Measurements from ENCODE around the gene CDH4. TPM values are rescaled to one million over a fixed set of nuclear protein-coding genes. Genes with fewer than 3 reads are reported as not detected.

Gene CDH4
- total RNA-seq, 1 experiment from 2014 or later, result 25.0 TPM

DNA sequence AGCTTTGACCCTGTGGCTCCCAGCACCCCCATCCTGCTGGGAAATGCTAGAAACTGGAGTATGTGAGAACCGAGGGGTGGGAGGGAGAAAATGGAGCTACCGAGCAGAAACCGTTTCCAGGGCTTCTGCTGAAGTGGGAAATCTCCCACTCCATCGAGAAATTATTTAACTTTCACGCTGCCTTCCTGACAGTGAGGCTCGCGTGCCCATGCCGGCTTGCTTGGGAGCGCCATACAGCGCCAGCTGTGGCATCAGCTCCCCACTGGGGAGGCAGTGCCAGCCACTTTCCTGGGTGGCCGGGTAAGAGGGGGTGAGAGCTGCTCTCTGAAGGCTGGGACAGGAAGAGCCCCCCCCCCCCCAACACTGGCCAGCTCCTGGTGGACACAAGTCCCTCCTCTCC, 544.7 kb downstream of the CDH4 start:
- ChIA-PET POLR2A (no interaction called here), CTCF (interaction anchor here (1.4 kb wide), 1 partner anchor 54 kb away, joined by 4 read pairs; no protein-coding TSS in a partner anchor)
- H3K4me3 Mint-ChIP-seq (ENCODE audit: unreplicated experiment), result no peak overlapping the region
- H3K36me3 Mint-ChIP-seq (ENCODE audit: insufficient read depth, unreplicated experiment), result no peaks in the 10 kb centered on the region
- peaks cover 7% of the 10 kb centered on the region for H3K9me3 Mint-ChIP-seq (ENCODE audit: unreplicated experiment)
- intact Hi-C loops (cut with micrococcal nuclease), result no loop called here
- BruUV-seq (replicated peaks), result no TSS peak
- H3K4me1 Mint-ChIP-seq (ENCODE audit: insufficient read depth, unreplicated experiment), result no peaks in the 10 kb centered on the region
- TF ChIP-seq, protein P1, sequence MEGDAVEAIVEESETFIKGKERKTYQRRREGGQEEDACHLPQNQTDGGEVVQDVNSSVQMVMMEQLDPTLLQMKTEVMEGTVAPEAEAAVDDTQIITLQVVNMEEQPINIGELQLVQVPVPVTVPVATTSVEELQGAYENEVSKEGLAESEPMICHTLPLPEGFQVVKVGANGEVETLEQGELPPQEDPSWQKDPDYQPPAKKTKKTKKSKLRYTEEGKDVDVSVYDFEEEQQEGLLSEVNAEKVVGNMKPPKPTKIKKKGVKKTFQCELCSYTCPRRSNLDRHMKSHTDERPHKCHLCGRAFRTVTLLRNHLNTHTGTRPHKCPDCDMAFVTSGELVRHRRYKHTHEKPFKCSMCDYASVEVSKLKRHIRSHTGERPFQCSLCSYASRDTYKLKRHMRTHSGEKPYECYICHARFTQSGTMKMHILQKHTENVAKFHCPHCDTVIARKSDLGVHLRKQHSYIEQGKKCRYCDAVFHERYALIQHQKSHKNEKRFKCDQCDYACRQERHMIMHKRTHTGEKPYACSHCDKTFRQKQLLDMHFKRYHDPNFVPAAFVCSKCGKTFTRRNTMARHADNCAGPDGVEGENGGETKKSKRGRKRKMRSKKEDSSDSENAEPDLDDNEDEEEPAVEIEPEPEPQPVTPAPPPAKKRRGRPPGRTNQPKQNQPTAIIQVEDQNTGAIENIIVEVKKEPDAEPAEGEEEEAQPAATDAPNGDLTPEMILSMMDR (IDR thresholded peaks at IDR 0.05; ENCODE audit: unreplicated experiment), result no peak
- no peak overlapping the region for H3K27ac Mint-ChIP-seq (ENCODE audit: low read depth, unreplicated experiment)
- no peak for DNase-seq (ENCODE audit: unreplicated experiment)
- no peaks in the 10 kb centered on the region for H3K27me3 Mint-ChIP-seq (ENCODE audit: insufficient read depth, unreplicated experiment)

DNA sequence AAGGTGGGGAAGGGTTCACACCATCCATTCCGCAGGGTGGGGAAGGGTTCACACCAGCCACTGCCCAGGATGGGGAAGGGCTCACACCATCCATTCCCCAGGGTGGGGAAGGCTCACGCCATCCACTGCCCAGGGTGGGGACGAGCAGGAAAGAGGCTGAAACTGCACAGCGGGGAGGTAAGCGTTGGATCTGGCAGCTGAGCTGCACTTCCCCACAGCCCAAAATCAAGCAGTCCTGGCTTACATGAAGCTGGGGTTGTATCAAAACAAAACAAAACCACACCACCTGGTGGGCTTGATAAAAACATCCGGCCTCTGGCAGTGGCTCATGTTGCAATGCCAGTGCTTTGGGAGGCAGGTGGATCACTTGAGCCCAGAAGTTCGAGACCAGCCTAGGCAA, 545.1 kb downstream of the CDH4 start:
- no peak for DNase-seq (ENCODE audit: unreplicated experiment)
- BruUV-seq (replicated peaks), result no TSS peak
- Mint-ChIP-seq H3K27ac (ENCODE audit: low read depth, unreplicated experiment) (no peak overlapping the region), H3K4me3 (ENCODE audit: unreplicated experiment) (no peak overlapping the region), H3K9me3 (ENCODE audit: unreplicated experiment) (peaks cover 7% of the 10 kb centered on the region), H3K4me1 (ENCODE audit: insufficient read depth, unreplicated experiment) (no peaks in the 10 kb centered on the region), H3K36me3 (ENCODE audit: insufficient read depth, unreplicated experiment) (no peaks in the 10 kb centered on the region), H3K27me3 (ENCODE audit: insufficient read depth, unreplicated experiment) (no peaks in the 10 kb centered on the region)
- POLR2A ChIA-PET, result no interaction called here
- CTCF ChIA-PET, result interaction anchor here (1.4 kb wide), 1 partner anchor 54 kb away, joined by 4 read pairs; no protein-coding TSS in a partner anchor
- TF ChIP-seq, protein P1 (IDR thresholded peaks at IDR 0.05; ENCODE audit: unreplicated experiment), result no peak
- intact Hi-C loops (cut with micrococcal nuclease), result no loop called here

DNA sequence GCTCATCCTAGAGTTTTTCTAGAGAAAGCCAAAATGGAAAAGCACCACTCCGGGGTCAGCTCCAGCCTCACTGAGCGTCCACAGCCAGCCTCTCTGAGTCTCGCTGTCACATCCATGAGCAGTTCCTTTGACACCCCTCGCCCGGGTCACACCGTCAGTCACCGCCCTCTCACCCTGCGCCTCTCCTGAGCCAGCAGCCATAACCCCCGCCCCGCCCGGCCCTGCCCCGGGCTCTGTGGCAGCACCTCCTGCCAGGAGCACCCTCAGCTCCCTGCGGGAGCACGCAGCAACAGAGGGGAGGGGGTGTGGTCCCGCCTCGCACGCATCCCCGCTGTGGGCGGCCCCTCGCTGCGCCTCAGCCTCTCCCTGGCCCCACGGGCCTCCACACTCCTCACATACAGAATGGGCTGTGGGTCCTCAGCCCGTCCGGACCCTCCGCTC, 545.9 kb downstream of the CDH4 start:
- intact Hi-C loops (cut with micrococcal nuclease), result no loop called here
- peaks cover 7% of the 10 kb centered on the region for H3K9me3 Mint-ChIP-seq (ENCODE audit: unreplicated experiment)
- no TSS peak for BruUV-seq (replicated peaks)
- ChIA-PET CTCF (no interaction called here), POLR2A (no interaction called here)
- H3K27me3 Mint-ChIP-seq (ENCODE audit: insufficient read depth, unreplicated experiment), result no peaks in the 10 kb centered on the region
- H3K4me3 Mint-ChIP-seq (ENCODE audit: unreplicated experiment), result no peak overlapping the region
- no peaks in the 10 kb centered on the region for H3K36me3 Mint-ChIP-seq (ENCODE audit: insufficient read depth, unreplicated experiment)
- no peak overlapping the region for H3K27ac Mint-ChIP-seq (ENCODE audit: low read depth, unreplicated experiment)
- DNase-seq (ENCODE audit: unreplicated experiment), result no peak
- TF ChIP-seq, protein P1 (IDR thresholded peaks at IDR 0.05; ENCODE audit: unreplicated experiment), result no peak
- H3K4me1 Mint-ChIP-seq (ENCODE audit: insufficient read depth, unreplicated experiment), result no peaks in the 10 kb centered on the region

DNA sequence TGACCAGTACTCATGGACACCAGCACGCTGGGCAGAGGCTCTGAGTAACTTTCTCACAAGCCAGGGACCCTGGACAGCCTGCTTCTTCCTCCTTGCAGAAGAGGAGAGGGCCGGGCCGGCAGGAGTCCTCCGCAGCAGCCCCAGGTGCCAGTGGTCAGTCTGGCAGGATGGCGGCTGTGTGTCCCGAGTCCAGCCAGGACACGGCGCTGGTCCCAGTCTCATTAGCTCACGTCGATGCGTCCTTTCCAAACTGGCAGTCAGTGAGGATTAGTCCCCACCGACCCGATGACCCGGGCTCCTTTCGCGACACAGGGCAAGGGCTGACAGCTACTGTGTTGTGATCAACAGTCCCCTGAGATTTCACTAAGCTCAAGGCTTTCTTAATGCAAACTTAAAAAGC, 546.6 kb downstream of the CDH4 start:
- CTCF ChIA-PET, result interaction anchor here (0.5 kb wide), 1 partner anchor 1588 kb away, joined by 3 read pairs; no protein-coding TSS in a partner anchor
- POLR2A ChIA-PET, result interaction anchor here (1.0 kb wide), 1 partner anchor 9 kb away, joined by 3 read pairs; no protein-coding TSS in a partner anchor
- Mint-ChIP-seq H3K4me1 (ENCODE audit: insufficient read depth, unreplicated experiment) (no peaks in the 10 kb centered on the region), H3K36me3 (ENCODE audit: insufficient read depth, unreplicated experiment) (no peaks in the 10 kb centered on the region), H3K27me3 (ENCODE audit: insufficient read depth, unreplicated experiment) (no peaks in the 10 kb centered on the region), H3K27ac (ENCODE audit: low read depth, unreplicated experiment) (no peak overlapping the region), H3K9me3 (ENCODE audit: unreplicated experiment) (peaks cover 7% of the 10 kb centered on the region), H3K4me3 (ENCODE audit: unreplicated experiment) (no peak overlapping the region)
- TF ChIP-seq, protein P1 (IDR thresholded peaks at IDR 0.05; ENCODE audit: unreplicated experiment), result no peak
- no TSS peak for BruUV-seq (replicated peaks)
- intact Hi-C loops (cut with micrococcal nuclease), result no loop called here
- DNase-seq (ENCODE audit: unreplicated experiment), result no peak

Measured in MCF 10A (cell line).